ENCODE measurements around the gene CASP2. TPM values are rescaled to one million over a fixed set of nuclear protein-coding genes. Genes with fewer than 3 reads are reported as not detected.

The CASP2 gene
- total RNA-seq, 4 donors from 2014 or later = 7.7 to 21.6 (median 13.3) TPM

GRCh38 chr7:143255564-143255963, 32.6 kb upstream of the CASP2 start:
- ATAC-seq (ENCODE audit: low FRiP score) (no peak), DNase-seq (ENCODE audit: low spot score) (no peak)
- no peak for TF ChIP-seq CTCF (IDR thresholded peaks at IDR 0.05)

- no peak for ATAC-seq (ENCODE audit: low FRiP score)
- TF ChIP-seq CTCF (IDR thresholded peaks at IDR 0.05) = no peak
Measured at GRCh38 chr7:143256325-143256724, 31.8 kb upstream of the CASP2 start.

GRCh38 chr7:143256932-143257331, 31.2 kb upstream of the CASP2 start:
- no peak for DNase-seq (ENCODE audit: low spot score)
- TF ChIP-seq CTCF (IDR thresholded peaks at IDR 0.05) = no peak
- no peak for ATAC-seq (ENCODE audit: low FRiP score)

More at GRCh38 chr7:143256325-143256724, 31.8 kb upstream of the CASP2 start:
- no peak for DNase-seq (ENCODE audit: low spot score)

GRCh38 chr7:143257501-143257900, 30.6 kb upstream of the CASP2 start:
- TF ChIP-seq CTCF (IDR thresholded peaks at IDR 0.05) = no peak
- no peak for DNase-seq (ENCODE audit: low spot score)
- no peak for ATAC-seq (ENCODE audit: low FRiP score)

- ATAC-seq (ENCODE audit: low FRiP score) = no peak
- no peak for DNase-seq (ENCODE audit: low spot score)
- TF ChIP-seq CTCF (IDR thresholded peaks at IDR 0.05) = no peak
Measured at GRCh38 chr7:143258831-143259230, 29.3 kb upstream of the CASP2 start.

GRCh38 chr7:143259765-143260164, 28.4 kb upstream of the CASP2 start:
- no peak for ATAC-seq (ENCODE audit: low FRiP score)
- no peak for TF ChIP-seq CTCF (IDR thresholded peaks at IDR 0.05)
- DNase-seq (ENCODE audit: low spot score) = no peak

- TF ChIP-seq CTCF (IDR thresholded peaks at IDR 0.05) = no peak
- no peak for ATAC-seq (ENCODE audit: low FRiP score)
- no peak for DNase-seq (ENCODE audit: low spot score)
Measured at GRCh38 chr7:143261901-143262300, 26.2 kb upstream of the CASP2 start.
